Testis (tissue), 3 donors: ENCODE measurements around the gene TTLL1. TPM values are rescaled to one million over a fixed set of nuclear protein-coding genes. Genes with fewer than 3 reads are reported as not detected.
A peak's percentile ranks its signal among the peaks of the same experiment; 100 is the strongest.

ENCODE experiments used
- DNase-seq: peaks from one replicate; pipeline ENCODE4 v3.0.0-alpha.2; 2019
- H3K27ac ChIP-seq, 2 donors: fragments of 200-600 bp; sonication (generic); one replicate each; pipeline ENCODE4 v1.5.1; 2019
- H3K27me3 ChIP-seq: fragments of 200-600 bp; sonication (generic); one replicate; pipeline ENCODE4 v1.5.1; 2019
- H3K36me3 ChIP-seq: fragments of 200-600 bp; sonication (generic); one replicate; pipeline ENCODE4 v1.5.1; 2017; ENCODE audit warnings: low read depth; ENCODE audit errors: missing control alignments
- H3K4me1 ChIP-seq: fragments of 200-600 bp; sonication (generic); one replicate; pipeline ENCODE4 v1.5.1; 2019
- H3K4me3 ChIP-seq, 2 donors: fragments of 200-600 bp; sonication (generic); one replicate each; pipeline ENCODE4 v1.5.1; 2017 to 2019
- H3K9me3 ChIP-seq: fragments of 200-600 bp; sonication (generic); one replicate; pipeline ENCODE4 v1.5.1; 2017
- POLR2A ChIP-seq: fragments of 450-650 bp; IDR thresholded peaks from one replicate; pipeline ENCODE4 v1.6.1; 2017; ENCODE audit warnings: antibody characterized with exemption, mild to moderate bottlenecking, moderate library complexity
- WGBS, 2 donors: methylation state at CpG; one replicate each; pipeline ENCODE4 v1.1.5; 2018; 5-methylcytosine and 5-hydroxymethylcytosine counted together
- intact Hi-C: fragments of 100-400 bp; cut with DNase I; formaldehyde crosslinking; loops from one replicate; pipeline ENCODE4 v1.15.1; 2023; ENCODE audit warnings: low total_unique reads
- polyA plus RNA-seq: library from polyadenylated mRNA; stranded (reverse); fragments of 350-450 nt; fragmentation: Illumina TruSeq; extraction: RNeasy Lipid Tissue Mini Kit (QIAGEN cat#74804); gene quantifications from one replicate; pipeline ENCODE4 v1.2.3, GENCODE V29; 2014; ENCODE audit warnings: low read depth, low replicate concordance; ENCODE audit not compliant: insufficient read depth
- total RNA-seq, 2 donors: library from RNA; depleted of rRNA; stranded (reverse); fragments of >200 nt; gene quantifications; one replicate each; pipeline ENCODE4 v1.2.3, GENCODE V29; 2016
- TF ChIP-seq, protein P1 (sequence below), 3 experiments: fragments of 450-650 bp in 2 of 3; fragments of 200-600 bp in 1 of 3; sonication (generic) in 1 of 3; IDR thresholded peaks; one replicate each; pipeline ENCODE4 v1.5.1; 2016 to 2019; ENCODE audit warnings: antibody characterized with exemption in 3 of 3, mild to moderate bottlenecking in 2 of 3, moderate library complexity in 1 of 3

The TTLL1 gene
- total and polyA plus RNA-seq, 3 donors from 2014 or later: 22.5 to 30.0 (median 28.9) TPM

DNA sequence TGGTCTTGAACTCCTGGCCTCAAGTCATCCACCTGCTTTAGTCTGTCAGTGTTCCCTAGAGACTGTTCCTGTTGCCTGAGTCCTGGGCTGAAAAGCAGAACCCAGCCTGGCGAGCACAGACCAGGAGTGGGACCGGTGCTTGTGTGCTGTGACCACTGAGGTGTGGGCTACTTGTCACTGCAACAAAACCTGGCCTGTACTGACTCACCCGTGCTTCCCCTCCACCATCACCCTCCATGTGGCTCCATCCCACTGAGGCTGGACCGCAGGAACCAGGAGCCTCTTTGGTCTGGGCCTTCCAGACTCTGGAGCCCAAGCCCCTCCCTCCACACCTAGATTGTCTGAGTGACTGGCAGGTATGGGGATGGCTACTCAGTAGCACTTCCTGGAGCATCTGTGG is 45.4 kb upstream of the TTLL1 start:
- Histone ChIP-seq H3K27ac (no peak overlapping the region), H3K4me3 (no peak overlapping the region), H3K4me1 (peaks cover 11% of the 10 kb centered on the region), H3K36me3 (no peaks in the 10 kb centered on the region), H3K9me3 (no peaks in the 10 kb centered on the region), H3K27me3 (no peaks in the 10 kb centered on the region)
- no peak for TF ChIP-seq POLR2A
- TF ChIP-seq, protein P1, sequence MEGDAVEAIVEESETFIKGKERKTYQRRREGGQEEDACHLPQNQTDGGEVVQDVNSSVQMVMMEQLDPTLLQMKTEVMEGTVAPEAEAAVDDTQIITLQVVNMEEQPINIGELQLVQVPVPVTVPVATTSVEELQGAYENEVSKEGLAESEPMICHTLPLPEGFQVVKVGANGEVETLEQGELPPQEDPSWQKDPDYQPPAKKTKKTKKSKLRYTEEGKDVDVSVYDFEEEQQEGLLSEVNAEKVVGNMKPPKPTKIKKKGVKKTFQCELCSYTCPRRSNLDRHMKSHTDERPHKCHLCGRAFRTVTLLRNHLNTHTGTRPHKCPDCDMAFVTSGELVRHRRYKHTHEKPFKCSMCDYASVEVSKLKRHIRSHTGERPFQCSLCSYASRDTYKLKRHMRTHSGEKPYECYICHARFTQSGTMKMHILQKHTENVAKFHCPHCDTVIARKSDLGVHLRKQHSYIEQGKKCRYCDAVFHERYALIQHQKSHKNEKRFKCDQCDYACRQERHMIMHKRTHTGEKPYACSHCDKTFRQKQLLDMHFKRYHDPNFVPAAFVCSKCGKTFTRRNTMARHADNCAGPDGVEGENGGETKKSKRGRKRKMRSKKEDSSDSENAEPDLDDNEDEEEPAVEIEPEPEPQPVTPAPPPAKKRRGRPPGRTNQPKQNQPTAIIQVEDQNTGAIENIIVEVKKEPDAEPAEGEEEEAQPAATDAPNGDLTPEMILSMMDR (IDR thresholded peaks at IDR 0.05): no peak
- WGBS, 2 donors: 91% methylated on average over 4 of the region's 4 CpGs; no CpG with 5 or more reads in 1 of the 2 donors
- intact Hi-C loops: no loop called here
- DNase-seq: no peak

DNA sequence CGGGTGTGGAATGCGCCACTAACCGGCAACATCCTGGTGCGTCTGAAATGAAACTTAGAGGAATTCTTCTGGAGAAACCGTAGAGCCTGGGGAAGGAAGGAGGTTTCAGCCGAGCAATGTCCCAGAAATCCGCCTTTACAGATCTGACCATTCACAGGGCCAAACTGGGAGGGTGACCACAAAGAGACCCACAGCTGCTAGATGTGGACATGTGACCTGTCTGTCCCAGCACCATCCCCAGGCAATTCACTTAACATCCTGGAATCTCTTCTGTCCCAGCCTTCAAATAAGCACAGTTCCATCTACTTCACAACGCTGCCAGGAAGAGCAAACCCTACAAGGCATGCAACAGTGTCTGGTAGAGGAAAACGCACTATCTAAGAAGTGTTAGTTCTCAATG is 44.2 kb upstream of the TTLL1 start:
- no peak for DNase-seq
- WGBS, 2 donors: 85 to 88% methylated on average over 9 of the region's 9 CpGs
- no peaks in the 10 kb centered on the region for H3K27me3 ChIP-seq
- H3K4me3 ChIP-seq: no peak overlapping the region
- no peaks in the 10 kb centered on the region for H3K9me3 ChIP-seq
- no peak for TF ChIP-seq POLR2A
- TF ChIP-seq, protein P1 (IDR thresholded peaks at IDR 0.05): no peak
- H3K36me3 ChIP-seq: no peaks in the 10 kb centered on the region
- no peak overlapping the region for H3K27ac ChIP-seq
- intact Hi-C loops: no loop called here
- H3K4me1 ChIP-seq: peaks cover 11% of the 10 kb centered on the region

DNA sequence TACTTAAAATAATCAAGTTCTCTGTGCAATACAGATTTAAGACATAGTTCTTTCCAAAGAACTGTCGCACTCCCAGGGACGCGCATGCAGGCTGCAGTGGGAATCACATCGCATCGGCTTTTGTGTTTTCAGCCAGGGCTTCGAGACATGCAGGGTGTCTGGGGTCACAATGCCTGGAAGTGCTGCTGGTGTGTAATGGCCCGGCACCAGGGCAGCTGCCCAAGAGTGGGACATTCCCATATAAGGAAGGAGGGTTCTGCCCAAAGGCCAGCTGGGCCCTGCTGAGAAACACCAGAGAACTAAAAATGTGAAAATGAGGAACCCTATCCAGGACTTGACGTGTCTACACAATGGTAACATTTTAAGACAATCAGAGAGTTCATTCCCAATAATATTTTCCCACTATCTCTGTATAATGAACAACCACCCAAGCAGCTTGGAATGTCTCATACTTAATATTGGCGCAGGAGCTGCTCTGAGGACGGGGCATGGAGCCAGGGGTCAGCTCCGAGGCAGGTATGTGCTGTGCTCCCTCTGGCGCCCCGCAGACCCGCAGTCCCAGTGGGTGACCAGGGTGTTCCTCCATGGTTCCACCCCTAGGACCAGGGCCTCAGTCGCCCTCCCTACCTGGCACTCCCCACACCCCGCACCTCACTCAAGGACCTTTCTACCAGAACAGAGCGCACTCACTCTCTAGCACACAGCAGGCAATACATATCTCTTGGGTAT is 42.7 kb upstream of the TTLL1 start:
- Histone ChIP-seq H3K36me3 (no peaks in the 10 kb centered on the region), H3K4me3 (no peak overlapping the region), H3K9me3 (no peaks in the 10 kb centered on the region), H3K4me1 (peaks cover 11% of the 10 kb centered on the region), H3K27ac (peak overlapping the region in 1 of 2 donors; percentile 50), H3K27me3 (no peaks in the 10 kb centered on the region)
- peak; percentile 34 for DNase-seq
- TF ChIP-seq POLR2A: no peak
- TF ChIP-seq, protein P1 (IDR thresholded peaks at IDR 0.05): no peak
- intact Hi-C loops: no loop called here
- 62 to 68% methylated on average over 17 of the region's 17 CpGs for WGBS, 2 donors

DNA sequence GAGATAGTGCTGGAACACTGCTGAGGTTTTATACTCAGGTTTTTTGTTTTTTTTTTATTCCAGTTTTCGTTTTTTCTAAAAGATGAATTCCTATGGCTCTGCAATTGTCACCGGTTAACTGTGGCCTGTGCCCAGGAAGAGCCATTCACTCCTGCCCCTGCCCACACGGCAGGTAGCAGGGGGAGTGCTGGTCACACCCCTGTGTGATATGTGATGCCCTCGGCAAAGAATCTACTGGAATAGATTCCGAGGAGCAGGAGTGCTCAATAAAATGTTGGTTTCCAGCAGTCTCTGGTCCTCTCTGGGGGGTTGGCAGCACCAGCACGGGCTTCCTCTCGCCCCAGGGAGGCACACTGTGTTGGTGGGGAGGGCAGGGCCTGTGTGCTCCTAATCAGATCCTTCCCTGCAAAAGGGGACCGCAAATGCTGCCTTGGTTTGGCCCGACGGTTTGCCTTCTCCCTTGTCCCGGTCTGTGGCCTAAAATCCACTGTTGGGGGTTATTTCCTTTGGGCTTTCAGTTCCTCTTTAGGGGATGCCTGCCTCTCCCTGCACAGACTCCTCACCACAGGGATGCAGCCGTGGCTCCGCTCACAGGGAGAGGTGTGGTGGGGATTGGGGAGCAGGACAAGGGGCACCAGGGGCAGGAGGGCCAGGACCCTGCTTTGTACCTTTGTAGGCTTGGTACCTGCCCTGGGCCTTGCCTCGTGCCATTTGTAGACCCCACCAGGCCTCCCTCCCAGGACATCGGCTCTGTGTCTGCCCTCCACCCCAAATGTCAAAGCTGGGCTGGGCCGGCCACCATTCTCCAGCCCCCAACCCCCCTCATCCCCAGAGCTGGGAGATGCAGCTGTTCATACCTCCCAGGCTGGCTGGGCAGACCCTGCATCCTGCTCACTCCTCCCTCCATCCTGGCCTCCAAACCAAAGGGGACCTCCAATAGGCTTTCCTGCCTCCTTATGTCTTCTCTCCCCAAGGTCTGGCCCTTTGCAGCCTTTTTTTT is 40.5 kb upstream of the TTLL1 start:
- no peaks in the 10 kb centered on the region for H3K27me3 ChIP-seq
- WGBS, 2 donors: 61 to 73% methylated on average over 12 to 16 of the region's 16 CpGs
- intact Hi-C loops: no loop called here
- no peak for TF ChIP-seq POLR2A
- TF ChIP-seq, protein P1 (IDR thresholded peaks at IDR 0.05): no peak
- peaks cover 11% of the 10 kb centered on the region for H3K4me1 ChIP-seq
- no peak overlapping the region for H3K4me3 ChIP-seq
- no peaks in the 10 kb centered on the region for H3K36me3 ChIP-seq
- H3K9me3 ChIP-seq: no peaks in the 10 kb centered on the region
- H3K27ac ChIP-seq: no peak overlapping the region
- no peak for DNase-seq
